Thyroid gland (tissue), 4 donors: ENCODE results near the gene CASKIN2. TPM values are rescaled to one million over a fixed set of nuclear protein-coding genes. Genes with fewer than 3 reads are reported as not detected.

ENCODE experiments used
- DNase-seq, 2 donors: peaks; one replicate each; pipeline ENCODE4 v3.0.0-alpha.2; 2019
- H3K27ac ChIP-seq, 3 donors: fragments of 200-600 bp; sonication (generic); 1 replicate in 2 of 3; 2 replicates in 1 of 3; pipeline ENCODE4 v1.5.1; 2016 to 2019; ENCODE audit warnings: mild to moderate bottlenecking in 1 of 3, moderate library complexity in 1 of 3
- H3K27me3 ChIP-seq: fragments of 200-600 bp; sonication (generic); one replicate; pipeline ENCODE4 v1.5.1; 2019
- H3K36me3 ChIP-seq, 2 donors: fragments of 200-600 bp; sonication (generic); one replicate each; pipeline ENCODE4 v1.5.1; 2016 to 2019
- H3K4me1 ChIP-seq, 2 donors: fragments of 200-600 bp; sonication (generic); one replicate each; pipeline ENCODE4 v1.5.1; 2017 to 2019
- H3K4me3 ChIP-seq, 3 donors: fragments of 200-600 bp; sonication (generic); replicated peaks in 1 of 3; 1 replicate in 2 of 3; 2 replicates in 1 of 3; pipeline ENCODE4 v1.5.1; 2016; ENCODE audit warnings: mild to moderate bottlenecking in 1 of 3
- H3K9me3 ChIP-seq: fragments of 200-600 bp; sonication (generic); one replicate; pipeline ENCODE4 v1.5.1; 2017
- CTCF ChIP-seq, 6 experiments: fragments of 200-600 bp in 3 of 6; fragments of 450-650 bp in 3 of 6; sonication (generic) in 3 of 6; IDR thresholded peaks; one replicate each; pipeline ENCODE4 v1.5.1; 2016 to 2019; ENCODE audit warnings: antibody characterized with exemption in 6 of 6, mild to moderate bottlenecking in 2 of 6, inconsistent platforms in 1 of 6, moderate library complexity in 1 of 6
- POLR2A ChIP-seq, 2 donors: fragments of 450-650 bp; IDR thresholded peaks; one replicate each; pipeline ENCODE4 v1.6.1; 2017; ENCODE audit warnings: antibody characterized with exemption in 2 of 2, mild to moderate bottlenecking in 2 of 2, moderate library complexity in 1 of 2
- WGBS, 2 donors: methylation state at CpG; one replicate each; pipeline ENCODE4 v1.1.5; 2017; 5-methylcytosine and 5-hydroxymethylcytosine counted together
- intact Hi-C: fragments of 100-400 bp; cut with DNase I; formaldehyde crosslinking; loops from one replicate; pipeline ENCODE4 v1.15.1; 2023
- total RNA-seq, 4 donors: library from RNA; depleted of rRNA; stranded (reverse); fragments of >200 nt; gene quantifications; one replicate each; pipeline ENCODE4 v1.2.3, GENCODE V29; 2016

Gene CASKIN2
- total RNA-seq, 4 donors from 2014 or later, result 15.0 to 87.2 (median 21.7) TPM

GRCh38 chr17:75514919-75515495 lies 330 bp downstream of the CASKIN2 start:
- peak in 1 of 2 donors; percentile 49 for TF ChIP-seq POLR2A (IDR thresholded peaks at IDR 0.05)
- TF ChIP-seq CTCF (IDR thresholded peaks at IDR 0.05), result no peak
- 0 to 4% methylated on average over 17 to 20 of the region's 50 CpGs for WGBS, 2 donors
- Histone ChIP-seq H3K4me3 (peak overlapping the region; percentile 43 to 98 (median 77)), H3K36me3 (peaks cover 0 to 4% of the 10 kb centered on the region in 2 donors), H3K9me3 (no peaks in the 10 kb centered on the region), H3K4me1 (peaks cover 38 to 39% of the 10 kb centered on the region in 2 donors), H3K27me3 (no peaks in the 10 kb centered on the region), H3K27ac (peak overlapping the region; percentile 85 to 87 (median 85))
- intact Hi-C loops, result no loop called here
- peak; percentile 33 to 37 for DNase-seq

GRCh38 chr17:75514299-75514918 lies 928 bp downstream of the CASKIN2 start:
- intact Hi-C loops, result no loop called here
- Histone ChIP-seq H3K27ac (peak overlapping the region; percentile 85 to 87 (median 85)), H3K27me3 (no peaks in the 10 kb centered on the region), H3K4me3 (peak overlapping the region; percentile 43 to 98 (median 77)), H3K9me3 (no peaks in the 10 kb centered on the region), H3K4me1 (peaks cover 42 to 43% of the 10 kb centered on the region in 2 donors), H3K36me3 (peaks cover 0 to 4% of the 10 kb centered on the region in 2 donors)
- DNase-seq, result peak; percentile 64 to 69
- TF ChIP-seq CTCF (IDR thresholded peaks at IDR 0.05) (no peak), POLR2A (IDR thresholded peaks at IDR 0.05) (no peak)
- 17 to 28% methylated on average over 2 to 12 of the region's 15 CpGs for WGBS, 2 donors

DNA sequence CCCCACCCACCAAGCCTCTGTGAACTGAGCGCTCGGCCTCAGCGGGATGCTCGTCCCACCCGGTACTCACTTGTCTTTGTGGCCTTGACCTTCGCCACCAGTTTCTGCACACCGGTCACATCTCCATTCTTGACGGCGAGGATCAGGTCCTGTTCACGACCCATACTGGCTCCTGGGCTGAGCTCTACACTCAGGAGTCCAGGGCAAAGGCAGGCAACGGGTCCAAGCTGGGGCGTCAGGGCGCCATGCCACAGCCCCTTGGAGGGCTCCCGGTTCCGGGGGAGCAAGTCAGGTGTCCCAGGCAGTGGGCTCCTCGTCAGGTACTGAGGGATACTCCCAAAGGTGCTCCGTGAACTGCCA lies 1.7 kb downstream of the CASKIN2 start:
- peak overlapping the region; percentile 40 to 87 (median 85) for H3K27ac ChIP-seq
- H3K4me1 ChIP-seq, result peaks cover 46 to 50% of the 10 kb centered on the region in 2 donors
- H3K36me3 ChIP-seq, result peaks cover 0 to 4% of the 10 kb centered on the region in 2 donors
- peak overlapping the region in 1 of 3 donors; percentile 98 for H3K4me3 ChIP-seq
- WGBS, 2 donors, result 77 to 92% methylated on average over 7 to 15 of the region's 17 CpGs
- TF ChIP-seq CTCF (IDR thresholded peaks at IDR 0.05) (no peak), POLR2A (IDR thresholded peaks at IDR 0.05) (no peak)
- no peaks in the 10 kb centered on the region for H3K9me3 ChIP-seq
- intact Hi-C loops, result no loop called here
- no peaks in the 10 kb centered on the region for H3K27me3 ChIP-seq
- no peak for DNase-seq

DNA sequence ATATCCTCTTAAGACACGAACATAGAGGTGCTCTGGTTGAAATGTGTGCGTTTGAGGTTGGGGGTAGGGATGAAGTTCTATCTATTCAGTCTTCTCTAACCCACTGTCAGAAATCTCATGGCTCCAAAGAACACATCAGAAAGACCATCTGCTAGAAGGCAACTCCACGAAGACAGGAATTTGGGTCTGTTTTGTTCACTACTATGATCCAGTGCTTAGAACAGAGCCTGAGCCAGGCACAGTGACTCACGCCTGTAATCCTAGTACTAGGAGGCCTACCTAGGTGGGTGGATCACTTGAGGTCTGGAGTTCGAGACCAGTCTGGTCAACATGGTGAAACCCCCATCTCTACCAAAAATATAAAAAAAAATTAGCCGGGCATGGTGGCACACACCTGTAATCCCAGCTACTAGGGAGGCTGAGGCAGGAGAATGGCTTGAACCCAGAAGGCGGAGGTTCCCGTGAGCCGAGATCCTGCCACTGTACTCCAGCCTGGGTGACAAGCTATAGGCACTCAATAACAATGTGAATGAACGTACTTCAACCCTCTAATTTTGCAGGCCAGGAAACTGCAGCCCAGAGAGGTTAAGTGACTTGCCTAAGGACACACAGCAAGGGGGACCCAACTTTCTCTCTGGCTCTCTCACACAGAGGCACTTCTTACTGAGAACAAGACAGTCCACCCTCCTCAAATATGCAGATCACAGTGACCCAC lies 2.3 kb downstream of the CASKIN2 start:
- intact Hi-C loops, result no loop called here
- Histone ChIP-seq H3K27ac (peak overlapping the region in 2 of 3 donors; percentile 85 to 87), H3K4me1 (peaks cover 46 to 53% of the 10 kb centered on the region in 2 donors)

More for the DNA sequence above, 2.3 kb downstream of the CASKIN2 start:
- TF ChIP-seq CTCF (IDR thresholded peaks at IDR 0.05), result no peak
- TF ChIP-seq POLR2A (IDR thresholded peaks at IDR 0.05), result no peak
- Histone ChIP-seq H3K27me3 (no peaks in the 10 kb centered on the region), H3K4me3 (peak overlapping the region in 1 of 3 donors; percentile 98), H3K36me3 (peaks cover 0 to 4% of the 10 kb centered on the region in 2 donors), H3K9me3 (no peaks in the 10 kb centered on the region)
- DNase-seq, result no peak
- 73 to 77% methylated on average over 10 of the region's 10 CpGs for WGBS, 2 donors
